ENCODE data around the gene NDC1. TPM values are rescaled to one million over a fixed set of nuclear protein-coding genes. Genes with fewer than 3 reads are reported as not detected.

NDC1 gene
- polyA plus RNA-seq, 1 donor (not counting 4 experiments of a cell fraction or from before 2014, with no cell fraction given): 36.1 TPM

GRCh38 chr1:53717025-53717804 lies 120.9 kb downstream of the NDC1 start:
- no peaks in the 10 kb centered on the region for H3K79me2 ChIP-seq (ENCODE audit: control insufficient read depth, insufficient read depth, low read length)
- peaks cover 8% of the 10 kb centered on the region for H3K27me3 ChIP-seq (ENCODE audit: control insufficient read depth, extremely low read depth, insufficient read depth, low read length)
- no peak for FAIRE-seq
- dilution Hi-C loops (cut with MboI; ENCODE audit: extremely low pct_ligation_motif_present, low sequenced_read_pairs): no loop called here
- no peak overlapping the region for H3K27ac ChIP-seq (ENCODE audit: control insufficient read depth, insufficient read depth, low read length)
- H3K36me3 ChIP-seq (ENCODE audit: control insufficient read depth in 2 of 2, extremely low read depth in 1 of 2, insufficient read depth in 2 of 2, low read length in 2 of 2): no peaks in the 10 kb centered on the region
- no peaks in the 10 kb centered on the region for H3K4me1 ChIP-seq (ENCODE audit: control insufficient read depth, extremely low read depth, insufficient read depth, low read length)
- H3K9ac ChIP-seq (ENCODE audit: control insufficient read depth, extremely low read depth, insufficient read depth, low read length): no peak overlapping the region
- no peaks in the 10 kb centered on the region for H3K9me3 ChIP-seq (ENCODE audit: control insufficient read depth, low read depth, low read length)
- no peaks in the 10 kb centered on the region for H4K20me1 ChIP-seq (ENCODE audit: control insufficient read depth, extremely low read depth, insufficient read depth, low read length)
- H2AFZ ChIP-seq (ENCODE audit: control insufficient read depth, low read length): no peak overlapping the region
- TF ChIP-seq EZH2 (IDR thresholded peaks at IDR 0.05; ENCODE audit: low read length): no peak
- TF ChIP-seq CTCF (optimal IDR thresholded peaks at IDR 0.05 in 1 of 3, IDR thresholded peaks at IDR 0.05 in 1 of 3, conservative IDR thresholded peaks at IDR 0.05 in 1 of 3; ENCODE audit: extremely low read depth in 1 of 3, insufficient read depth in 2 of 3, low read length in 3 of 3): no peak
- no peaks in the 10 kb centered on the region for H3K9me1 ChIP-seq (ENCODE audit: control insufficient read depth, extremely low read depth, insufficient read depth, low read length)
- H3K4me3 ChIP-seq (ENCODE audit: control insufficient read depth in 2 of 3, extremely low read depth in 1 of 3, insufficient read depth in 2 of 3, low read depth in 1 of 3, low read length in 3 of 3): no peak overlapping the region
- H3K4me2 ChIP-seq (ENCODE audit: control insufficient read depth, extremely low read depth, insufficient read depth, low read depth, low read length): no peak overlapping the region
- no peak for DNase-seq (ENCODE audit: low read depth, low spot score)

- Histone ChIP-seq H4K20me1 (ENCODE audit: control insufficient read depth, extremely low read depth, insufficient read depth, low read length) (no peaks in the 10 kb centered on the region), H2AFZ (ENCODE audit: control insufficient read depth, low read length) (no peak overlapping the region), H3K27me3 (ENCODE audit: control insufficient read depth, extremely low read depth, insufficient read depth, low read length) (peaks cover 8% of the 10 kb centered on the region), H3K9me1 (ENCODE audit: control insufficient read depth, extremely low read depth, insufficient read depth, low read length) (no peaks in the 10 kb centered on the region), H3K9ac (ENCODE audit: control insufficient read depth, extremely low read depth, insufficient read depth, low read length) (no peak overlapping the region), H3K27ac (ENCODE audit: control insufficient read depth, insufficient read depth, low read length) (no peak overlapping the region), H3K79me2 (ENCODE audit: control insufficient read depth, insufficient read depth, low read length) (no peaks in the 10 kb centered on the region), H3K9me3 (ENCODE audit: control insufficient read depth, low read depth, low read length) (no peaks in the 10 kb centered on the region), H3K4me1 (ENCODE audit: control insufficient read depth, extremely low read depth, insufficient read depth, low read length) (no peaks in the 10 kb centered on the region), H3K4me2 (ENCODE audit: control insufficient read depth, extremely low read depth, insufficient read depth, low read depth, low read length) (no peak overlapping the region), H3K36me3 (ENCODE audit: control insufficient read depth in 2 of 2, extremely low read depth in 1 of 2, insufficient read depth in 2 of 2, low read length in 2 of 2) (no peaks in the 10 kb centered on the region), H3K4me3 (ENCODE audit: control insufficient read depth in 2 of 3, extremely low read depth in 1 of 3, insufficient read depth in 2 of 3, low read depth in 1 of 3, low read length in 3 of 3) (no peak overlapping the region)
- dilution Hi-C loops (cut with MboI; ENCODE audit: extremely low pct_ligation_motif_present, low sequenced_read_pairs): no loop called here
- DNase-seq (ENCODE audit: low read depth, low spot score) (no peak), FAIRE-seq (no peak)
- TF ChIP-seq EZH2 (IDR thresholded peaks at IDR 0.05; ENCODE audit: low read length) (no peak), CTCF (optimal IDR thresholded peaks at IDR 0.05 in 1 of 3, IDR thresholded peaks at IDR 0.05 in 1 of 3, conservative IDR thresholded peaks at IDR 0.05 in 1 of 3; ENCODE audit: extremely low read depth in 1 of 3, insufficient read depth in 2 of 3, low read length in 3 of 3) (no peak)
Observed at GRCh38 chr1:53716150-53716549, 121.9 kb downstream of the NDC1 start.
